B cell (primary cell): Measurements from ENCODE around the gene FHIP2A. TPM values are rescaled to one million over a fixed set of nuclear protein-coding genes. Genes with fewer than 3 reads are reported as not detected.
"Not testable (repeated sequence)": the region's sequence is repeated elsewhere in the genome, so short reads cannot be mapped to it uniquely, and the experiment has no call there.

Experiments
- ATAC-seq: fragments of 200-7000 bp; cut with Tn5 transposase; one replicate; pipeline ENCODE4 v1.10.0; 2021; ENCODE audit warnings: low read depth, mild to moderate bottlenecking, moderate number of reproducible peaks, moderate library complexity
- CTCF ChIA-PET: fragments of 350-600 bp; sonication (Branson Sonifier 250); formaldehyde crosslinking; loops from one replicate; lab custom pipeline; 2021; ENCODE audit warnings: antibody characterized with exemption, inconsistent platforms; lab: Charles Lee
- POLR2A ChIA-PET: fragments of 350-600 bp; sonication (Branson Sonifier 250); formaldehyde crosslinking; loops from one replicate; lab custom pipeline; 2021; ENCODE audit warnings: antibody characterized with exemption; lab: Charles Lee
- DNase-seq: peaks from one replicate; pipeline ENCODE4 v3.0.0; 2013
- H2AFZ ChIP-seq: 2 replicates; pipeline ENCODE4 v1.6.1; 2012; ENCODE audit warnings: mild to moderate bottlenecking, low read depth, low read length; ENCODE audit not compliant: insufficient read depth, poor library complexity, severe bottlenecking
- H3K27ac ChIP-seq, 2 donors: 1 replicate in 1 of 2; 2 replicates in 1 of 2; pipeline ENCODE4 v1.5.1; 2012 to 2013; ENCODE audit warnings: low read length in 2 of 2, mild to moderate bottlenecking in 2 of 2, moderate library complexity in 1 of 2
- H3K27me3 ChIP-seq, 4 experiments: fragments of 200-600 bp in 1 of 4; sonication (generic) in 1 of 4; replicated peaks in 1 of 4; 1 replicate in 2 of 4; 2 replicates in 2 of 4; pipeline versions ENCODE4 v1.6.1 to v1.7.0; 2013 to 2016; ENCODE audit warnings: low read length in 3 of 4, mild to moderate bottlenecking in 2 of 4, mixed read lengths in 1 of 4, moderate library complexity in 1 of 4; ENCODE audit not compliant: insufficient read depth in 4 of 4, control insufficient read depth in 3 of 4; ENCODE audit errors: control extremely low read depth in 1 of 4
- H3K36me3 ChIP-seq, 2 experiments: replicated peaks in 1 of 2; 1 replicate in 1 of 2; 2 replicates in 1 of 2; pipeline versions ENCODE4 v1.6.1 to v1.7.1; 2013; ENCODE audit warnings: low read length in 1 of 2; ENCODE audit not compliant: insufficient read depth in 2 of 2, control insufficient read depth in 1 of 2; ENCODE audit errors: control extremely low read depth in 1 of 2, extremely low read depth in 1 of 2
- H3K4me1 ChIP-seq, 2 donors: fragments of 200-600 bp in 1 of 2; sonication (generic) in 1 of 2; 1 replicate in 1 of 2; 2 replicates in 1 of 2; pipeline versions ENCODE4 v1.5.1 to v1.6.1; 2013 to 2017; ENCODE audit warnings: low read length in 2 of 2; ENCODE audit not compliant: control insufficient read depth in 2 of 2, insufficient read depth in 2 of 2
- H3K4me2 ChIP-seq: replicated peaks from 2 replicates; pipeline ENCODE3; 2012; ENCODE audit warnings: mild to moderate bottlenecking, low read depth, low read length; ENCODE audit not compliant: poor library complexity, severe bottlenecking
- H3K4me3 ChIP-seq, 5 experiments: fragments of 200-600 bp in 1 of 5; sonication (generic) in 1 of 5; 1 replicate in 3 of 5; 2 replicates in 2 of 5; pipeline versions ENCODE4 v1.5.1 to v1.7.0; 2011 to 2016; ENCODE audit warnings: low read length in 4 of 5, mild to moderate bottlenecking in 4 of 5, low read depth in 2 of 5, control low read depth in 1 of 5, moderate library complexity in 1 of 5; ENCODE audit not compliant: insufficient read depth in 1 of 5; ENCODE audit errors: control extremely low read depth in 1 of 5, extremely low read depth in 1 of 5
- H3K79me2 ChIP-seq: fragments of 200-600 bp; sonication (generic); one replicate; pipeline ENCODE4 v1.6.0; 2016; ENCODE audit warnings: low read length; ENCODE audit not compliant: control insufficient read depth, insufficient read depth
- H3K9ac ChIP-seq: fragments of 200-600 bp; sonication (generic); 2 replicates; pipeline ENCODE4 v1.6.1; 2017; ENCODE audit warnings: mild to moderate bottlenecking, low read length, moderate library complexity
- H3K9me3 ChIP-seq, 3 donors: one replicate each; pipeline versions ENCODE4 v1.6.1 to v1.7.1; 2013; ENCODE audit warnings: low read length in 2 of 3; ENCODE audit not compliant: control insufficient read depth in 2 of 3, insufficient read depth in 1 of 3; ENCODE audit errors: control extremely low read depth in 1 of 3
- H4K20me1 ChIP-seq: 2 replicates; pipeline ENCODE4 v1.6.0; 2012; ENCODE audit warnings: mild to moderate bottlenecking, low read length; ENCODE audit not compliant: insufficient read depth, control insufficient read depth, poor library complexity, severe bottlenecking
- H3K27ac Mint-ChIP-seq: one replicate; pipeline ENCODE4 v1.8.0; 2021; ENCODE audit warnings: mixed read lengths
- H3K27me3 Mint-ChIP-seq: one replicate; pipeline ENCODE4 v1.8.0; 2021; ENCODE audit warnings: mixed read lengths
- H3K4me1 Mint-ChIP-seq: one replicate; pipeline ENCODE4 v1.8.0; 2021; ENCODE audit warnings: mixed read lengths
- H3K4me3 Mint-ChIP-seq: one replicate; pipeline ENCODE4 v1.8.0; 2021; ENCODE audit warnings: mixed read lengths
- H3K9me3 Mint-ChIP-seq: one replicate; pipeline ENCODE4 v1.8.0; 2022; ENCODE audit warnings: mixed read lengths; ENCODE audit not compliant: insufficient read depth
- CTCF ChIP-seq: fragments of 200-600 bp; IDR thresholded peaks from one replicate; pipeline ENCODE4 v1.8.0; 2022; ENCODE audit warnings: antibody characterized with exemption, mild to moderate bottlenecking
- EZH2 ChIP-seq: IDR thresholded peaks from 2 replicates; pipeline ENCODE4 v1.6.1; 2012; ENCODE audit warnings: borderline replicate concordance, low read depth, mild to moderate bottlenecking, moderate library complexity, low read length; ENCODE audit not compliant: insufficient read depth, poor library complexity, severe bottlenecking
- WGBS: methylation state at CpG from one replicate; pipeline ENCODE4 v1.1.5; 2013; ENCODE audit warnings: missing lambda C conversion rate; ENCODE audit not compliant: insufficient coverage; 5-methylcytosine and 5-hydroxymethylcytosine counted together
- intact Hi-C: fragments of 100-400 bp; cut with micrococcal nuclease; formaldehyde crosslinking; loops from one replicate; pipeline ENCODE4 v1.10.0; 2022
- polyA plus RNA-seq: library from polyadenylated mRNA; depleted of rRNA; stranded (reverse); fragments of >200 nt; gene quantifications from 2 replicates; pipeline ENCODE4 v1.2.3, GENCODE V29; 2012
- total RNA-seq, 2 donors: library from RNA; stranded (reverse); fragments of 120-200 nt in 1 of 2; gene quantifications; 1 replicate in 1 of 2; 2 replicates in 1 of 2; pipeline versions ENCODE4 v1.2.3 to v1.2.4, GENCODE V29; 2013 to 2022

FHIP2A gene
- total and polyA plus RNA-seq, 2 donors (not counting 1 experiment from before 2014, with no cell fraction given): 4.9 to 18.2 TPM

- ATAC-seq, H3K9me3 ChIP-seq, H3K4me1 ChIP-seq, POLR2A ChIA-PET, H3K9me3 Mint-ChIP-seq, intact Hi-C loops, H4K20me1 ChIP-seq, H3K27ac ChIP-seq, H3K27me3 ChIP-seq, H3K27ac Mint-ChIP-seq, H3K4me2 ChIP-seq, H3K4me1 Mint-ChIP-seq, H2AFZ ChIP-seq, H3K9ac ChIP-seq, DNase-seq, H3K4me3 ChIP-seq, CTCF ChIA-PET, H3K36me3 ChIP-seq, H3K4me3 Mint-ChIP-seq, H3K79me2 ChIP-seq: not testable (repeated sequence)
- no CpG with 5 or more reads among the region's 3 CpGs for WGBS
- peaks cover 15% of the 10 kb centered on the region for H3K27me3 Mint-ChIP-seq
Measured at GRCh38 chr10:114775082-114775481, 46.5 kb upstream of the FHIP2A start.

DNA sequence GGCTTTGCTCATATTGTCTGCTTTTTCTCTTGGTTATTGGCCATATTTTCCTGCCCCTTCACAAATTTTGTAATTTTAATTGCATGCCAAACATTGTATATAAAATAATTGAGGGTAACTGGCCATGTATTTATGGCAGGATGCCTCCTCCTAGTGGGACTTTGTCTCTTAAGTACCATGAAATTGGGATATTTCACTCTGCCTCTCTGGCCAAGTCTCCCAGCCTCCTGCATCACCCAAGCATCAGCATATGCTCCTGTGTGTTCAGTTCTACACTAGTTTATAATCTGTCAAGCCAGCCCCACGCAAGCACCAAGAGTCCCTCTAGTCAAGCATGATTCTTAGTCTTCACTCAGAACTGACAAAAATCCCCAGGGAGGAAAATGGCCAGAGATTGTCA is 44.2 kb upstream of the FHIP2A start:
- no peaks in the 10 kb centered on the region for H3K9me3 ChIP-seq
- DNase-seq (no peak), ATAC-seq (no peak)
- no peaks in the 10 kb centered on the region for H3K4me1 ChIP-seq
- ChIA-PET POLR2A (no interaction called here), CTCF (no interaction called here)
- H3K27ac Mint-ChIP-seq: no peak overlapping the region
- no CpG with 5 or more reads among the region's 1 CpG for WGBS
- H3K4me3 Mint-ChIP-seq: no peak overlapping the region
- H3K4me2 ChIP-seq: no peak overlapping the region
- intact Hi-C loops: no loop called here
- no peak overlapping the region for H3K9ac ChIP-seq
- H3K4me3 ChIP-seq: no peak overlapping the region
- H3K27me3 ChIP-seq: peaks cover 0 to 4% (median under 1%) of the 10 kb centered on the region in 4 experiments
- no peaks in the 10 kb centered on the region for H3K4me1 Mint-ChIP-seq
- TF ChIP-seq EZH2 (no peak), CTCF (no peak)
- H2AFZ ChIP-seq: no peak overlapping the region
- no peaks in the 10 kb centered on the region for H4K20me1 ChIP-seq
- H3K9me3 Mint-ChIP-seq: no peaks in the 10 kb centered on the region
- H3K27ac ChIP-seq: no peak overlapping the region
- no peaks in the 10 kb centered on the region for H3K79me2 ChIP-seq
- no peaks in the 10 kb centered on the region for H3K36me3 ChIP-seq
- H3K27me3 Mint-ChIP-seq: peaks cover 10% of the 10 kb centered on the region
